ENCODE results near the gene LKAAEAR1. TPM values are rescaled to one million over a fixed set of nuclear protein-coding genes. Genes with fewer than 3 reads are reported as not detected.

Gene LKAAEAR1
- total and polyA plus RNA-seq, 2 of the 13 experiments (the other 11 are each of a cell fraction or from before 2014, with no cell fraction given): not detected

DNA sequence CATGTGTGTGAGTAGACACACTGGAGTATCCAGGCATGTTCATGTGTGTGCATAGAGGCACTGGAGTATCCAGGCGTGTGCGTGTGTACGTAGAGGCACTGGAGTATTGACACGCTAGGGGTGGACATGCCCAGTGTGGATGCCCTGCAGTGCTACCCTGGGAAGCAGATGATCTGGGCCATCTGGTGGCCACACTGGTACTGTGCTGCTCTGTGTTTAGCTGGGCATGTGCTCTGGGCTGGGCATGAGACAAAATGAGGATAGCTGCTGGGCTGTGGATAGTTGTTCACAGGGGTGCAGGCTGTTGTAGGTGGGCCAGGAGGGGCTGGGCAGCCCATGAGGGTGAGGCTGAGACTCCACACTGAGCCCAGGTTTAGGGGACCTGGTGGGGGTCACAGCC lies 47.2 kb upstream of the LKAAEAR1 start (continued):
- TF ChIP-seq SNAPC4 (CRISPR knock-in tag; IDR thresholded peaks at IDR 0.05) (no peak), NFE2 (CRISPR knock-in tag; IDR thresholded peaks at IDR 0.05) (no peak), ZNF546 (CRISPR knock-in tag; conservative IDR thresholded peaks at IDR 0.05) (no peak), SALL1 (CRISPR knock-in tag; IDR thresholded peaks at IDR 0.05) (0 out of 2 replicates have a peak, but pooled peaks have one; percentile 11), ZNF318 (CRISPR knock-in tag; IDR thresholded peaks at IDR 0.05) (0 out of 2 replicates have a peak, but pooled peaks have one; percentile 42), HIVEP1 (CRISPR knock-in tag; IDR thresholded peaks at IDR 0.05) (0 out of 2 replicates have a peak, but pooled peaks have one; percentile 34), ZNF557 (CRISPR knock-in tag; IDR thresholded peaks at IDR 0.05) (no peak), ZNF788 (CRISPR knock-in tag; IDR thresholded peaks at IDR 0.05; ENCODE audit: borderline replicate concordance) (no peak), WIZ (CRISPR knock-in tag; IDR thresholded peaks at IDR 0.05) (no peak), STAG1 (CRISPR knock-in tag; IDR thresholded peaks at IDR 0.05) (peak; percentile 60), ZNF670 (CRISPR knock-in tag; IDR thresholded peaks at IDR 0.05; ENCODE audit: borderline replicate concordance) (no peak), HOXA7 (CRISPR knock-in tag; IDR thresholded peaks at IDR 0.05) (0 out of 2 replicates have a peak, but pooled peaks have one; percentile 8), ZNF766 (CRISPR knock-in tag; IDR thresholded peaks at IDR 0.05; ENCODE audit: borderline replicate concordance) (no peak), RXRB (CRISPR knock-in tag; IDR thresholded peaks at IDR 0.05; ENCODE audit: borderline replicate concordance) (no peak), SIX4 (CRISPR knock-in tag; IDR thresholded peaks at IDR 0.05) (no peak), PRPF4 (IDR thresholded peaks at IDR 0.05; ENCODE audit: low read depth, low read length, poor library complexity, severe bottlenecking) (no peak), ZNF326 (CRISPR knock-in tag; IDR thresholded peaks at IDR 0.05; ENCODE audit: borderline replicate concordance) (no peak)
- TF ChIP-seq, protein P1, sequence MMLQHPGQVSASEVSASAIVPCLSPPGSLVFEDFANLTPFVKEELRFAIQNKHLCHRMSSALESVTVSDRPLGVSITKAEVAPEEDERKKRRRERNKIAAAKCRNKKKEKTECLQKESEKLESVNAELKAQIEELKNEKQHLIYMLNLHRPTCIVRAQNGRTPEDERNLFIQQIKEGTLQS (CRISPR knock-in tag; IDR thresholded peaks at IDR 0.05): no peak

All from HepG2 (cell line).